Measurements from ENCODE around the gene DYRK1A. TPM values are rescaled to one million over a fixed set of nuclear protein-coding genes. Genes with fewer than 3 reads are reported as not detected.

DYRK1A gene
- total RNA-seq, 2 experiments from 2014 or later: 73.6 to 74.1 TPM

DNA sequence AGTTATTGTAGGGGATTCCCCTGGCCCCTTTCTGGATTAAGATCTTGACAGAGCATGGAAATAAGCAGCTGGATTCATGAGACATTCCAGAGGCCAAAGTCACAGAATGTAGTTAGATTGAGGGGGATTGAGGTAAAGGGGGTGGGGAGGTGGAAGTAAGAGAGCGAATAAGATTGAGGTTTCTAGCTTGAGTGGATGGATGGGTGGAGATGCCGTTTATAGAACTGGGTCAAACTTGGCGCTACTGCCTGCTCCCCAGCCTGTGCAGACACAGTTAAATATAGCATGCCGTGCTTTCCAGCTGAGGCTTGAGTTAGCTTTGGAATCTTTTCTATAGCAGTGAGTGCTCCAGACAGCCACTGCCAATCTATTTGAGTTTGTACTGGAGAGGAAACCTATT is 85.7 kb downstream of the DYRK1A start:
- no peak overlapping the region for H3K27ac Mint-ChIP-seq
- H3K9me3 Mint-ChIP-seq: no peaks in the 10 kb centered on the region
- H3K27me3 Mint-ChIP-seq: no peaks in the 10 kb centered on the region
- ChIA-PET POLR2A (interaction anchor here (1.0 kb wide), 1 partner anchor 193 kb away, joined by 3 read pairs; no protein-coding TSS in a partner anchor), CTCF (no interaction called here)
- peaks cover 26% of the 10 kb centered on the region for H3K36me3 Mint-ChIP-seq (ENCODE audit: low read depth)
- peaks cover 40% of the 10 kb centered on the region for H3K4me1 Mint-ChIP-seq
- DNase-seq: no peak
- no peak overlapping the region for H3K4me3 Mint-ChIP-seq

- Mint-ChIP-seq H3K9me3 (no peaks in the 10 kb centered on the region), H3K36me3 (ENCODE audit: low read depth) (peaks cover 27% of the 10 kb centered on the region), H3K4me1 (peaks cover 42% of the 10 kb centered on the region), H3K4me3 (no peak overlapping the region), H3K27me3 (no peaks in the 10 kb centered on the region), H3K27ac (no peak overlapping the region)
- CTCF ChIA-PET: interaction anchor here (0.7 kb wide), 1 partner anchor 358 kb away, joined by 3 read pairs; no protein-coding TSS in a partner anchor
- POLR2A ChIA-PET: no interaction called here
- no peak for DNase-seq
Observed at GRCh38 chr21:37453350-37453749, 86.8 kb downstream of the DYRK1A start.

DNA sequence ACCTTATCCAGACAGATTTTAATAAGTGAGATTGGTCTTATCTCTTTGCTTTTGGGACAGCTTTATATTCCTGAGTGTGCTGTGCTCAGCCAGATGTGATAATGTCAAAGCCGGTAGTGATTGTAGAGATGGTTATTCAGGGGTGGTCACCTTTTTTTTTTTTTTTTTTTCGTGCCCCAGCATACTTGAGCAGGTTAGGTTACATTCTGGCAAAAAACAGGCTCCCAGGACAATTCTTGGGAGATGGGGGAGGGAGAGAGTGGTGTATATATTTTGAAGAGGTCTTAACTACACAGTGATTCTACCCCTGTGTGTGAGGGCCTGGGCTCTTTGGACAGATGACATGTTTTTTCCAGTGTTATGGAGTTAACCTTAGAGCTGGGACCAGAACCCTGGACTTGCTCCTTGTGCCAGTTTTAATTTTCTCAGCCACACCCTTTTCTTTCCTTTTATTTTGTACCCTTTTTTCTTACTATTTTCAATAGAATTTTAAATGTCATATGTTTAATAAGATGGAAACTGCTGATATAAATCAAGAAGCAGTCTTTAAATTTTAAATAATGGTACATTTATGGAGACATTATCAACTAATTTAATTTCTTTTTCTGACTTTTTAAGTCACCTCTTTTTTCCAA is 88.4 kb downstream of the DYRK1A start:
- CTCF ChIA-PET: interaction anchor here (0.7 kb wide), 2 partner anchors 236 to 301 kb away, joined by 3 to 4 read pairs; no protein-coding TSS in a partner anchor
- no peak for DNase-seq
- no peak overlapping the region for H3K4me3 Mint-ChIP-seq
- peaks cover 22% of the 10 kb centered on the region for H3K36me3 Mint-ChIP-seq (ENCODE audit: low read depth)
- POLR2A ChIA-PET: no interaction called here
- H3K9me3 Mint-ChIP-seq: no peaks in the 10 kb centered on the region
- H3K4me1 Mint-ChIP-seq: peaks cover 52% of the 10 kb centered on the region
- H3K27ac Mint-ChIP-seq: no peak overlapping the region
- H3K27me3 Mint-ChIP-seq: no peaks in the 10 kb centered on the region

- H3K27me3 Mint-ChIP-seq: no peaks in the 10 kb centered on the region
- no peak overlapping the region for H3K27ac Mint-ChIP-seq
- H3K4me1 Mint-ChIP-seq: peaks cover 52% of the 10 kb centered on the region
- H3K9me3 Mint-ChIP-seq: no peaks in the 10 kb centered on the region
- ChIA-PET POLR2A (interaction anchor here (1.2 kb wide), 1 partner anchor 21 kb away, joined by 3 read pairs; no protein-coding TSS in a partner anchor), CTCF (interaction anchor here (0.7 kb wide), 1 partner anchor 302 kb away, joined by 3 read pairs; no protein-coding TSS in a partner anchor)
- H3K36me3 Mint-ChIP-seq (ENCODE audit: low read depth): peaks cover 17% of the 10 kb centered on the region
- no peak for DNase-seq
- H3K4me3 Mint-ChIP-seq: no peak overlapping the region
Observed at GRCh38 chr21:37455504-37455911, 88.9 kb downstream of the DYRK1A start.

GRCh38 chr21:37458669-37459276 is 92.2 kb downstream of the DYRK1A start:
- Mint-ChIP-seq H3K9me3 (no peaks in the 10 kb centered on the region), H3K36me3 (ENCODE audit: low read depth) (peaks cover 7% of the 10 kb centered on the region), H3K27ac (peak overlapping the region; percentile 4), H3K4me1 (peaks cover 67% of the 10 kb centered on the region), H3K27me3 (no peaks in the 10 kb centered on the region), H3K4me3 (no peak overlapping the region)
- no peak for DNase-seq
- ChIA-PET CTCF (no interaction called here), POLR2A (no interaction called here)

- Mint-ChIP-seq H3K36me3 (ENCODE audit: low read depth) (peaks cover 9% of the 10 kb centered on the region), H3K9me3 (no peaks in the 10 kb centered on the region), H3K27me3 (no peaks in the 10 kb centered on the region), H3K4me3 (no peak overlapping the region), H3K4me1 (peaks cover 66% of the 10 kb centered on the region), H3K27ac (no peak overlapping the region)
- DNase-seq: no peak
- POLR2A ChIA-PET: no interaction called here
- CTCF ChIA-PET: no interaction called here
Observed at GRCh38 chr21:37459575-37459974, 93.0 kb downstream of the DYRK1A start.

- Mint-ChIP-seq H3K9me3 (no peaks in the 10 kb centered on the region), H3K36me3 (ENCODE audit: low read depth) (peaks cover 9% of the 10 kb centered on the region), H3K27me3 (no peaks in the 10 kb centered on the region), H3K4me1 (peaks cover 61% of the 10 kb centered on the region), H3K4me3 (no peak overlapping the region), H3K27ac (no peak overlapping the region)
- ChIA-PET CTCF (no interaction called here), POLR2A (no interaction called here)
- no peak for DNase-seq
Observed at GRCh38 chr21:37460196-37460595, 93.6 kb downstream of the DYRK1A start.

GRCh38 chr21:37461479-37461878 is 94.9 kb downstream of the DYRK1A start:
- peaks cover 55% of the 10 kb centered on the region for H3K4me1 Mint-ChIP-seq
- POLR2A ChIA-PET: no interaction called here
- CTCF ChIA-PET: no interaction called here
- no peak overlapping the region for H3K4me3 Mint-ChIP-seq
- H3K9me3 Mint-ChIP-seq: no peaks in the 10 kb centered on the region
- H3K27ac Mint-ChIP-seq: peak overlapping the region; percentile 48
- DNase-seq: no peak
- no peaks in the 10 kb centered on the region for H3K27me3 Mint-ChIP-seq
- H3K36me3 Mint-ChIP-seq (ENCODE audit: low read depth): peaks cover 9% of the 10 kb centered on the region

DNA sequence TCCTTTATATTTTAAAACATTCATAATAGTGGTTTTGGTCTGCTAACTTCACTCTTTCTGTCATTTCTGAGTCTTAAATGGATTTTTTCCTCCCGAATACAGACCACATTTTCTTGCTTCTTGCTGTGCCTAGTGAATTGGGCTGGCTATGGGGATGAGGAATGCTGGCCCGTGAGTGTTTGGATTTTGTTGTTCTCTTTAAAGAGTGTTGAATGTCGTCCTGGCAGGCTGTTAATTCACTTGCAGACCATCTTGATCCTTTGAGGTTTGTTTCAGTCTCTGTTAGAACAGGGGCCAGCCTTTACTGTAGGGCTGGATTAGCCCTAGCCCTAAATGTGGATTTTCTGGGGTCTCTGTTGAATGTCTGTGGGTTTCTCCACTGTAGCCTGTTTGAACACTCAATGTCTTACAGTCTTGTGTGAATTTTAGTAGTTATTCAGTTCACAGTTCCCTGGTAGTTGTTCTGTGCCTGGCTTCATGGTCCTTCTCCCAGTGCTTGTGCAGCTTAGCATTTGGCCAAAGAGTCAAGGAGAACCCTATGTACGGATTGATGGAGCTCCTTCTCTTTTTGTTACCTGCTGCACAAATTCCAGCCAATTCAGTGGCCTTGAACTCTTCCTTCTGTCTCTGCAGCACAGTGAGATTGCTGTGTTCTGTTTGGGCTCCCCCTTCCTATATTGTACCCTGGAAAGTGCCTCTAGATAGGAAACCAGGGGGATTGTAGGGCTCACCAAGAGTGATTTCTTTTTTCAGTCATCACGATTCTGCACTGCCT is 95.7 kb downstream of the DYRK1A start:
- Mint-ChIP-seq H3K27me3 (no peaks in the 10 kb centered on the region), H3K9me3 (no peaks in the 10 kb centered on the region), H3K36me3 (ENCODE audit: low read depth) (peaks cover 11% of the 10 kb centered on the region), H3K27ac (no peak overlapping the region), H3K4me3 (peak overlapping the region; percentile 11), H3K4me1 (peaks cover 53% of the 10 kb centered on the region)
- ChIA-PET CTCF (interaction anchor here (0.9 to 2.4 kb wide), 6 partner anchors 28 to 295 kb away, joined by 3 to 7 read pairs (median 4); no protein-coding TSS in a partner anchor), POLR2A (interaction anchor here (0.6 to 1.9 kb wide), 3 partner anchors 13 to 102 kb away, joined by 3 to 6 read pairs (median 5); partner anchors contain the start of gene DYRK1A)
- no peak for DNase-seq

DNA sequence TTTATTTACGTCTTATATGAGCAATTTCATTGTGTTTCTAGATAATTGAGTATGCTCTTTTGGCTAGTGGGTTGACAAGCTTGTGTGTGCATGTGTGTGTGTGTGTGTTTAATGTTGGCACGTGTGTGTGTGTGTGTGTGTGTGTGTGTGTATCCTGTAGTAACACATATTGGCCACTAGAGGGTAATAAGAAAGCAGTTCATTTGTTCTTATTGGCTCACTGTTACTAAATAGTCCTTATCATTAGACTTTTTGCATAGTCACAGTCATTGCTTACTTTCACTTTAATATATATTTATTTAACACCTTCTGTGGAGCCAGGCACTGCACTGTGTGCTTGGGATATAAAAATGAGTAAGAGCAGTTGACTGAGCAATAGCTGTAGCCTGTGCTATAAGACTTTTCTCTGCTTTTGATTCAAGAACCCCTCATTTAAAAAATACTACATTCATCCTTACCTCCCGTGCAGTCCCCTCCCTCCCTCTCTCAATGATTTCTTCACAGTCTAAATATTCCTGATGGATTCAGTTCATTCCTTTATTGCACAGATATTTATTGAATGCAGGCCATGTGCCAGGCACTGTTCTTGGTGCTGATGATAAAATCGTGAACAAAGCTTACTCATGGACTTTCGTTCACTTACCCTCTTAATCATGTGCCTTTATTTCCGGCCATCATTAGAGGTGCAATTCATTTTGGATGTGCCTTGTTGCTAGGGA is 96.7 kb downstream of the DYRK1A start:
- DNase-seq: no peak
- POLR2A ChIA-PET: interaction anchor here (0.6 to 1.9 kb wide), 7 partner anchors 12 to 196 kb away, joined by 3 to 6 read pairs (median 5); partner anchors contain the start of genes DYRK1A and VPS26C
- peaks cover 52% of the 10 kb centered on the region for H3K4me1 Mint-ChIP-seq

GRCh38 chr21:37467082-37467481 is 100.5 kb downstream of the DYRK1A start:
- Mint-ChIP-seq H3K4me3 (no peak overlapping the region), H3K4me1 (peaks cover 29% of the 10 kb centered on the region), H3K36me3 (ENCODE audit: low read depth) (peaks cover 30% of the 10 kb centered on the region), H3K27ac (no peak overlapping the region), H3K9me3 (no peaks in the 10 kb centered on the region), H3K27me3 (no peaks in the 10 kb centered on the region)
- ChIA-PET POLR2A (interaction anchor here (0.7 kb wide), 1 partner anchor 64 kb away, joined by 4 read pairs; no protein-coding TSS in a partner anchor), CTCF (interaction anchor here (0.6 kb wide), 1 partner anchor 961 kb away, joined by 3 read pairs; no protein-coding TSS in a partner anchor)
- no peak for DNase-seq

More for the DNA sequence above, 96.7 kb downstream of the DYRK1A start:
- H3K4me3 Mint-ChIP-seq: no peak overlapping the region
- H3K36me3 Mint-ChIP-seq (ENCODE audit: low read depth): peaks cover 18% of the 10 kb centered on the region
- H3K27ac Mint-ChIP-seq: no peak overlapping the region
- no peaks in the 10 kb centered on the region for H3K27me3 Mint-ChIP-seq
- CTCF ChIA-PET: interaction anchor here (0.6 to 2.4 kb wide), 16 partner anchors 11 to 296 kb away, joined by 3 to 10 read pairs (median 4); partner anchors contain the start of gene VPS26C
- H3K9me3 Mint-ChIP-seq: no peaks in the 10 kb centered on the region

GRCh38 chr21:37468909-37469308 is 102.3 kb downstream of the DYRK1A start:
- H3K4me1 Mint-ChIP-seq: peaks cover 16% of the 10 kb centered on the region
- no peak overlapping the region for H3K27ac Mint-ChIP-seq
- no peaks in the 10 kb centered on the region for H3K27me3 Mint-ChIP-seq
- no peak for DNase-seq
- no peaks in the 10 kb centered on the region for H3K9me3 Mint-ChIP-seq
- ChIA-PET POLR2A (no interaction called here), CTCF (no interaction called here)
- H3K36me3 Mint-ChIP-seq (ENCODE audit: low read depth): peaks cover 38% of the 10 kb centered on the region
- no peak overlapping the region for H3K4me3 Mint-ChIP-seq
